Nephron (organoid): ENCODE measurements around the gene WDR17.

Source experiments
- H3K27ac Mint-ChIP-seq, 3 experiments: 2 replicates each; pipeline ENCODE4 v1.8.0; 2020; ENCODE audit warnings: mixed read lengths in 3 of 3, mild to moderate bottlenecking in 2 of 3, moderate library complexity in 1 of 3
- H3K27me3 Mint-ChIP-seq: 2 replicates; pipeline ENCODE4 v1.8.0; 2021; ENCODE audit warnings: low read depth, mild to moderate bottlenecking, moderate library complexity, mixed read lengths
- H3K36me3 Mint-ChIP-seq: 2 replicates; pipeline ENCODE4 v1.8.0; 2020; ENCODE audit warnings: low read depth, mixed read lengths
- H3K4me1 Mint-ChIP-seq: 2 replicates; pipeline ENCODE4 v1.8.0; 2020; ENCODE audit warnings: mixed read lengths
- H3K4me3 Mint-ChIP-seq, 3 experiments: 2 replicates each; pipeline ENCODE4 v1.8.0; 2020; ENCODE audit warnings: mild to moderate bottlenecking in 3 of 3, mixed read lengths in 3 of 3, moderate library complexity in 2 of 3
- H3K9me3 Mint-ChIP-seq: 2 replicates; pipeline ENCODE4 v1.8.0; 2020; ENCODE audit warnings: mixed read lengths
- CTCF ChIP-seq, 3 experiments: fragments of 200-600 bp; sonication (generic); IDR thresholded peaks; one replicate each; pipeline ENCODE4 v1.5.0; 2021; ENCODE audit warnings: antibody characterized with exemption in 3 of 3; ENCODE audit not compliant: unreplicated experiment in 3 of 3

WDR17 gene

GRCh38 chr4:176043838-176044588 is 21.6 kb upstream of the WDR17 start:
- Mint-ChIP-seq H3K4me3 (no peak overlapping the region), H3K27ac (no peak overlapping the region), H3K9me3 (peaks cover 10% of the 10 kb centered on the region), H3K4me1 (peaks cover 7% of the 10 kb centered on the region), H3K27me3 (peaks cover 5% of the 10 kb centered on the region), H3K36me3 (no peaks in the 10 kb centered on the region)
- TF ChIP-seq CTCF (IDR thresholded peaks at IDR 0.05; ENCODE audit: unreplicated experiment in 3 of 3): no peak

GRCh38 chr4:176044589-176044951 is 21.1 kb upstream of the WDR17 start:
- TF ChIP-seq CTCF (IDR thresholded peaks at IDR 0.05; ENCODE audit: unreplicated experiment in 3 of 3): no peak
- H3K4me1 Mint-ChIP-seq: peaks cover 7% of the 10 kb centered on the region
- no peak overlapping the region for H3K4me3 Mint-ChIP-seq
- peaks cover 4% of the 10 kb centered on the region for H3K9me3 Mint-ChIP-seq
- H3K36me3 Mint-ChIP-seq: no peaks in the 10 kb centered on the region
- no peak overlapping the region for H3K27ac Mint-ChIP-seq
- peaks cover 5% of the 10 kb centered on the region for H3K27me3 Mint-ChIP-seq

- no peak for TF ChIP-seq CTCF (IDR thresholded peaks at IDR 0.05; ENCODE audit: unreplicated experiment in 3 of 3)
- Mint-ChIP-seq H3K27ac (no peak overlapping the region), H3K36me3 (no peaks in the 10 kb centered on the region), H3K9me3 (no peaks in the 10 kb centered on the region), H3K4me1 (peaks cover 9% of the 10 kb centered on the region), H3K27me3 (peaks cover 5% of the 10 kb centered on the region), H3K4me3 (no peak overlapping the region)
These were observed 17.0 kb upstream of the WDR17 start for GRCh38 chr4:176048631-176049030.

- H3K4me1 Mint-ChIP-seq: peaks cover 7% of the 10 kb centered on the region
- H3K27me3 Mint-ChIP-seq: no peaks in the 10 kb centered on the region
- H3K9me3 Mint-ChIP-seq: no peaks in the 10 kb centered on the region
- H3K36me3 Mint-ChIP-seq: no peaks in the 10 kb centered on the region
- H3K27ac Mint-ChIP-seq: no peak overlapping the region
- H3K4me3 Mint-ChIP-seq: no peak overlapping the region
- no peak for TF ChIP-seq CTCF (IDR thresholded peaks at IDR 0.05; ENCODE audit: unreplicated experiment in 3 of 3)
These were observed 12.9 kb upstream of the WDR17 start for GRCh38 chr4:176052744-176053143.

DNA sequence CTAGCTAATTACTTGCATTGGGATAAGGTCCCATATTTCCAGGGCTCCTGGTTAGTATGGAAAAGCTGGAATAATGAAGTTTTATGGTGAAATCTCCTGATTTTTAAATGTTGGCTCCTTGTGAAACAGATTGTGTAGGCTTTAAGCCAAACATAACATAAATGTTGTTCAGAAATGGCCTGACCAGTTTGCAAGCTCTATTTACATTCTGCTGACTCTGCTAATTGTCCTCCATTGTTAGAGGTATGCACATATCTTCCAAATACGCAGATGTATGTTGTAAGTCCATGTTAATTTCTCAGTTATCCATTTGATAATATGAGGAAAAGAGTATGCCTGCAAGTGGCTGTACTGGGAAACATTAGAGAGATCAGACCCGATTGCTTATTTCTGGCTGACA is 11.9 kb upstream of the WDR17 start:
- no peaks in the 10 kb centered on the region for H3K9me3 Mint-ChIP-seq
- H3K27ac Mint-ChIP-seq: no peak overlapping the region
- no peak overlapping the region for H3K4me3 Mint-ChIP-seq
- no peaks in the 10 kb centered on the region for H3K36me3 Mint-ChIP-seq
- H3K4me1 Mint-ChIP-seq: peaks cover 7% of the 10 kb centered on the region
- TF ChIP-seq CTCF (IDR thresholded peaks at IDR 0.05; ENCODE audit: unreplicated experiment in 3 of 3): no peak
- no peaks in the 10 kb centered on the region for H3K27me3 Mint-ChIP-seq

DNA sequence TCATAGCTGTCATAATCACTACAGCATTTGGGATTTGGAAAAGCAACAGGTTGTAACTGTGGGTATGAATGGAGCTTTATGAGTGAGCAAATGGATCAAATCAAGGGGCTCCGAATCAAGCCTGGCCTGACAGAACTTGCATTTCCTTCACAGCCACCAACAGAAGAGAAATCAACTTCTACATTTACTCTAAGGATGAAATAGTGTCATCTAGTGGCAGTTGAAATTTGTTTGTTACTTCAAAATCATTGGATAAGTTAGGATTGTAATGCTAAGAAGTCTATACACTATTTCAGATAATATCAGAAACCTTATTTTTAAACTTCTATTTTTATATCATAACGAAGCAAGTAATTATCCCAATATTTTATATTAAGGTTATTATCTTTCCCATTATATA is 10.7 kb upstream of the WDR17 start:
- Mint-ChIP-seq H3K4me1 (peaks cover 7% of the 10 kb centered on the region), H3K27ac (no peak overlapping the region), H3K9me3 (no peaks in the 10 kb centered on the region), H3K4me3 (no peak overlapping the region), H3K27me3 (no peaks in the 10 kb centered on the region), H3K36me3 (no peaks in the 10 kb centered on the region)
- TF ChIP-seq CTCF (IDR thresholded peaks at IDR 0.05; ENCODE audit: unreplicated experiment in 3 of 3): peak in 1 of 3 experiments; percentile 19
